ENCODE data around the gene UNC119B. TPM values are rescaled to one million over a fixed set of nuclear protein-coding genes. Genes with fewer than 3 reads are reported as not detected.

The UNC119B gene
- total and polyA plus RNA-seq, 3 donors from 2014 or later = 42.2 to 45.2 (median 43.3) TPM

DNA sequence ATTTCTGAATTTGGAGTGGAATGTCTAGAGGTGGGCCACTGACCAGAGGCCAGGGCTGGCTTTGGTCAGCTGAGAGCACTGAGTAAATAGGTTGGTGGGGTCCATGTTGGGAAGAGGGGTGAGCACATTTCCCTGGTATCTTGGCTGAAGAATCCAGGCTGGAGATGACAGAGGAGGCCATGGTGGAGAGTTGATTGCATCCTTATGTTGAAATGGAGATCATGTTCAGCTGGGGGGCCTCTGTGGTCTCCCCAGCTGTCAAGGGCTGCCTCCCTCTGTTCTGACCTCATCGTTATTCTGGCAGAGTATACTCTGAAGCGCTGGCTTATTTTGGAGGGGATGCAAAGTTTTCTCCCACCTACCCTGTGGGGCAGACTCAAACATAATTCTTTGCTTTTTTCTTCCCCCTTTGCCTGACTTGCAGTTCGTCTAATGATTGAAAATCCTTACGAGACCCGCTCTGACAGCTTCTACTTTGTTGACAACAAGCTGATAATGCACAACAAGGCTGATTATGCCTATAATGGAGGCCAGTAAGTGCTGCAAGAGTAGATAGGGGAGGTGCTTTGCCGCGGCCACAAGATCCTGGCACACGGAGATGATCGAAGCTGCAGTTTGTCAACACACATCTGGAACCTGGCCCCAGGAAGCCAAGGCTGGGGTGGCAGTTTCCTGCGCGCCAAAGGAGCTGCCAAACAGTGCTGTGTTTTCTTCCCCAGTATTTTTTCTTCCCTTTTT, 9.4 kb downstream of the UNC119B start:
- TF ChIP-seq, protein P1, sequence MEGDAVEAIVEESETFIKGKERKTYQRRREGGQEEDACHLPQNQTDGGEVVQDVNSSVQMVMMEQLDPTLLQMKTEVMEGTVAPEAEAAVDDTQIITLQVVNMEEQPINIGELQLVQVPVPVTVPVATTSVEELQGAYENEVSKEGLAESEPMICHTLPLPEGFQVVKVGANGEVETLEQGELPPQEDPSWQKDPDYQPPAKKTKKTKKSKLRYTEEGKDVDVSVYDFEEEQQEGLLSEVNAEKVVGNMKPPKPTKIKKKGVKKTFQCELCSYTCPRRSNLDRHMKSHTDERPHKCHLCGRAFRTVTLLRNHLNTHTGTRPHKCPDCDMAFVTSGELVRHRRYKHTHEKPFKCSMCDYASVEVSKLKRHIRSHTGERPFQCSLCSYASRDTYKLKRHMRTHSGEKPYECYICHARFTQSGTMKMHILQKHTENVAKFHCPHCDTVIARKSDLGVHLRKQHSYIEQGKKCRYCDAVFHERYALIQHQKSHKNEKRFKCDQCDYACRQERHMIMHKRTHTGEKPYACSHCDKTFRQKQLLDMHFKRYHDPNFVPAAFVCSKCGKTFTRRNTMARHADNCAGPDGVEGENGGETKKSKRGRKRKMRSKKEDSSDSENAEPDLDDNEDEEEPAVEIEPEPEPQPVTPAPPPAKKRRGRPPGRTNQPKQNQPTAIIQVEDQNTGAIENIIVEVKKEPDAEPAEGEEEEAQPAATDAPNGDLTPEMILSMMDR (IDR thresholded peaks at IDR 0.05) = no peak
- no peak for TF ChIP-seq POLR2A (IDR thresholded peaks at IDR 0.05)
- H3K27ac ChIP-seq = no peak overlapping the region

DNA sequence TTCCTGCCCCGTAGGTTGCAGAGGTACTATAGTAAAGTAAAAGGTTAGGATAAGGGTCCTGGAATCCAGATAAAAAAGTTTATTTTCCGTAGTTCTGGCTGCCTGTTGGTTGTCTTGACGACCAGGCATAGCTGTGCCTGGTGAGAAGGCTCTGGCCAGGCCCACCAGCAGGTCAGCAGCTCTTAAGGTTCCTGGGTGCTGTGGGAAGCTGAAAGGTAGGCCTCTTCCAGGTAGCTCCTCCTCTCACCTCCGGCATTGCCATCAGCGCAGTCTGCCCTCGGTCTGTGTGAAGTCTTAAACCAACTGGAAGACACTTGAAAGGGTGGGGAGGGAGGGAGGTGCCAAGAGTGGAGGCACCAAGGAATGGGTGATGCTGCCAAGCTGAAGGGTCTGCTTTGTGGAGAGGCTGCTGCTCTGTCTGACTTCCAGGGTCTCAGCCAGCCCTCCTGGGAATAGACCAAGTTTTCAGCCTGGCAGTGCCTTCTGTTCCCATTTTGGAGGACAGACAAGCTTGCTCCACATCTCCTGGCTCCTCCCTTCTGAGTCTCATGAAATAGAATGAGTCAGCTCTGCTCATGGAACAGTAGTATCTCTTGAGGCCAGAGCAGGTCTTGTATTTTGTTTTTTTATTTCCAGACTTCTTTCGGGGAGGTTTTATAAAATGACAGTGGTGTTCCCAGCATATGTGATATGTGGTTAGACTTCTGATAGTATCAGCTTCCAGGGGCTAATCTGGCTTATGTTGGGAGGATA, 10.2 kb downstream of the UNC119B start:
- no peaks in the 10 kb centered on the region for H3K36me3 ChIP-seq (ENCODE audit: low read depth, missing control alignments)
- intact Hi-C loops (cut with DNase I; ENCODE audit: low total_unique reads) = no loop called here
- TF ChIP-seq, protein P1 (IDR thresholded peaks at IDR 0.05) = no peak
- TF ChIP-seq POLR2A (IDR thresholded peaks at IDR 0.05) = no peak
- 72 to 77% methylated on average over 7 of the region's 7 CpGs for WGBS, 2 donors
- H3K27me3 ChIP-seq = no peaks in the 10 kb centered on the region
- H3K4me1 ChIP-seq = peaks cover 6% of the 10 kb centered on the region
- H3K27ac ChIP-seq = peak overlapping the region in 1 of 2 donors; percentile 52
- H3K9me3 ChIP-seq = no peaks in the 10 kb centered on the region
- no peak for DNase-seq
- H3K4me3 ChIP-seq = no peak overlapping the region

More for the DNA sequence above, 9.4 kb downstream of the UNC119B start:
- H3K9me3 ChIP-seq = no peaks in the 10 kb centered on the region
- H3K36me3 ChIP-seq (ENCODE audit: low read depth, missing control alignments) = no peaks in the 10 kb centered on the region
- no peak overlapping the region for H3K4me3 ChIP-seq
- no peak for DNase-seq
- intact Hi-C loops (cut with DNase I; ENCODE audit: low total_unique reads) = no loop called here
- 87 to 90% methylated on average over 11 of the region's 11 CpGs for WGBS, 2 donors
- no peaks in the 10 kb centered on the region for H3K27me3 ChIP-seq
- H3K4me1 ChIP-seq = no peaks in the 10 kb centered on the region

DNA sequence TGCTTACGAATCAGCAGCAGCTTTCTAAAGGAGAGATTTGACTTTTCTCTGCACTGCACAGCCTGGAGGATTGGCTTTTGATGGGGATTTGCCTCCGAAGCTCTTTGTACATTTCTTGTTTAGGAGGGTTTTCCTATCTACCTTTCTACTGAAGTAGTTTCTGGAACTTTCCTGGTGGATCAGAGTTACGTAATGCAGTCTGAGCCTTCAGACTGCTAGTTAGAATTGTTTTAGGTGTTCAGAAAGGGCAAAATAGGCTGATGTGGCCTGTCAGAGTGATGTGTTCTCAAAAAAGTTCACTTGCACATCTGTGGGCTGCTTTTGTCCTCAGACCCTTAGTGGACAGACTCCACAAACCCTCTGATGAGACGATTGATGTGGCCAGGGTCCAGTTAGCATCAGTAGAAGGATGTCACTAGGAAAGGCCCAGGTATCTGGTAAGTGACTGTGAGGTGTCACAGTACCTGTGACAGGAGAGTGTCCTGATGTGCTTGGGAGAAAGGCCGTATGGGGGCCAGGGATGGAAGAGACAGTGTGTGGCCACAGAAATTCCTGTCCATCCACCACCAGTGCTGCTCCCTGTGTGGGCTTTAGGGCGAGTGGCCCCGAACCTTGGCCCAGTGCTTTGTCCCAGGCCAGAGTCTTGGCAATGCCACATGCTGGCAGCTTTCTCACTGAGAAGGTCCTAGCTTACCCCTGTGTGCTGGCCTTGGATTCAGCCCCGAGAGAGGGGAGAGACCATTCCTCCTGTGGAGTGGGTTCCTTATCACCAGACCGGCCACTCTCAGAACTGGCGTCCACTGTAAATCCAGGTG, 10.9 kb downstream of the UNC119B start:
- H3K9me3 ChIP-seq = no peaks in the 10 kb centered on the region
- no peak for DNase-seq
- WGBS, 2 donors = 89 to 90% methylated on average over 9 to 10 of the region's 10 CpGs
- peak overlapping the region in 1 of 2 donors; percentile 52 for H3K27ac ChIP-seq
- H3K4me3 ChIP-seq = no peak overlapping the region
- no peaks in the 10 kb centered on the region for H3K27me3 ChIP-seq
- no peaks in the 10 kb centered on the region for H3K36me3 ChIP-seq (ENCODE audit: low read depth, missing control alignments)
- intact Hi-C loops (cut with DNase I; ENCODE audit: low total_unique reads) = no loop called here
- TF ChIP-seq, protein P1 (IDR thresholded peaks at IDR 0.05) = no peak
- TF ChIP-seq POLR2A (IDR thresholded peaks at IDR 0.05) = no peak
- peaks cover 6% of the 10 kb centered on the region for H3K4me1 ChIP-seq

DNA sequence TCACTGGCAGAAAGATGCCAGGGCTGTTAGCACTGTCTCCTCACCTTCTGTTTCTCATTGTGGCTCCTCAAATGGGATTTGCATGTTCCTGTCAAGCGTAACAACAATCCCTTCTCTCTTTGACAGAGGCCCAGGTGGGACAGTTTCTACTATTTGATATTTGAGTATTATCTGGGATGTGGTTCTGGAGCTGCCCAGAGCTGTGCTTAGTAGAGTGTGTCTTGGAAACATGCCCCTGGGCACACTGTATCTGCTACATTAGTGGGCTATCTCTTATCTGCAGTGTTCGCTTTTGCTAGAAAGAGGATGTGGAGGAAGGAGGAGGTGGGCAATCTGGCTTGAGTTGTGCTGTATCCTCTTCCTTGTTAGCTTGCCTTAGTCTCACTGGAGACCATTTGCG, 11.6 kb downstream of the UNC119B start:
- Histone ChIP-seq H3K27me3 (no peaks in the 10 kb centered on the region), H3K36me3 (ENCODE audit: low read depth, missing control alignments) (no peaks in the 10 kb centered on the region), H3K27ac (no peak overlapping the region), H3K9me3 (no peaks in the 10 kb centered on the region), H3K4me1 (peaks cover 6% of the 10 kb centered on the region), H3K4me3 (no peak overlapping the region)
- 86 to 100% methylated on average over 2 to 3 of the region's 3 CpGs for WGBS, 2 donors
- DNase-seq = no peak
- TF ChIP-seq POLR2A (IDR thresholded peaks at IDR 0.05) = no peak
- TF ChIP-seq, protein P1 (IDR thresholded peaks at IDR 0.05) = no peak
- intact Hi-C loops (cut with DNase I; ENCODE audit: low total_unique reads) = no loop called here

Measured in testis (tissue), 3 donors.